IMR-90 (cell line): Measurements from ENCODE around the gene CAP2. TPM values are rescaled to one million over a fixed set of nuclear protein-coding genes. Genes with fewer than 3 reads are reported as not detected.
"Not testable (repeated sequence)": the region's sequence is repeated elsewhere in the genome, so short reads cannot be mapped to it uniquely, and the experiment has no call there.

Experiments
- ATAC-seq: fragments of 200-7000 bp; cut with Tn5 transposase; 2 replicates; pipeline ENCODE4 v1.9.1; 2020; ENCODE audit warnings: low read depth, mild to moderate bottlenecking, moderate library complexity
- BruUV-seq: library from RNA; stranded (reverse); fragments of 400-500 nt; replicated peaks from 2 replicates; lab custom pipeline; 2021; lab: Mats Ljungman, UMichigan
- CTCF ChIA-PET: fragments of 300-600 bp; formaldehyde crosslinking; extraction: SDS; loops from one replicate; lab custom pipeline; 2021; ENCODE audit warnings: antibody characterized with exemption; lab: Yijun Ruan, JAX
- POLR2A ChIA-PET: fragments of 300-600 bp; sonication (Branson Sonifier 250); formaldehyde crosslinking; loops from one replicate; lab custom pipeline; 2022; ENCODE audit warnings: antibody characterized with exemption; ENCODE audit not compliant: unreplicated experiment; lab: Charles Lee
- DNase-seq: peaks from one replicate; pipeline ENCODE4 v3.0.0; 2013
- H2AFZ ChIP-seq: replicated peaks from 2 replicates; pipeline ENCODE3; 2013; ENCODE audit warnings: low read length, mild to moderate bottlenecking; ENCODE audit not compliant: poor library complexity
- H2AK5ac ChIP-seq: 2 replicates; pipeline ENCODE4 v1.6.1; 2013; ENCODE audit warnings: low read depth, low read length, inconsistent platforms
- H2AK9ac ChIP-seq: replicated peaks from 2 replicates; pipeline ENCODE3; 2013; ENCODE audit warnings: mild to moderate bottlenecking, low read depth, low read length, moderate library complexity; ENCODE audit not compliant: poor library complexity
- H2BK120ac ChIP-seq: 2 replicates; pipeline ENCODE4 v1.6.1; 2013; ENCODE audit warnings: low read depth, low read length, inconsistent platforms
- H2BK15ac ChIP-seq: 3 replicates; pipeline ENCODE4 v1.6.1; 2013; ENCODE audit warnings: low read depth, low read length, inconsistent platforms
- H2BK20ac ChIP-seq: 2 replicates; pipeline ENCODE4 v1.6.1; 2013; ENCODE audit warnings: low read depth, mild to moderate bottlenecking, inconsistent platforms, low read length, moderate library complexity
- H2BK5ac ChIP-seq: 2 replicates; pipeline ENCODE4 v1.6.1; 2013; ENCODE audit warnings: mild to moderate bottlenecking, low read depth, low read length, inconsistent platforms; ENCODE audit not compliant: poor library complexity, severe bottlenecking
- H3K14ac ChIP-seq: replicated peaks from 2 replicates; pipeline ENCODE4 v1.6.1; 2013; ENCODE audit warnings: low read depth, low read length, inconsistent platforms
- H3K18ac ChIP-seq: 2 replicates; pipeline ENCODE4 v1.6.1; 2013; ENCODE audit warnings: low read depth, low read length, control low read depth
- H3K23ac ChIP-seq: 2 replicates; pipeline ENCODE4 v1.6.1; 2013; ENCODE audit warnings: low read depth, low read length, inconsistent platforms
- H3K27ac ChIP-seq: 2 replicates; pipeline ENCODE4 v1.5.1; 2013; ENCODE audit warnings: mild to moderate bottlenecking, control low read depth, low read length; ENCODE audit not compliant: insufficient read depth
- H3K27me3 ChIP-seq: 2 replicates; pipeline ENCODE4 v1.6.1; 2013; ENCODE audit warnings: low read length; ENCODE audit not compliant: control insufficient read depth, insufficient read depth
- H3K36me3 ChIP-seq: 2 replicates; pipeline ENCODE4 v1.6.1; 2013; ENCODE audit warnings: low read length, mixed read lengths; ENCODE audit not compliant: control insufficient read depth, insufficient read depth
- H3K4ac ChIP-seq: 2 replicates; pipeline ENCODE4 v1.6.1; 2013; ENCODE audit warnings: low read depth, low read length, inconsistent platforms
- H3K4me1 ChIP-seq: 2 replicates; pipeline ENCODE4 v1.6.1; 2013; ENCODE audit warnings: low read length, mixed read lengths; ENCODE audit not compliant: control insufficient read depth, insufficient read depth
- H3K4me2 ChIP-seq: 2 replicates; pipeline ENCODE4 v1.6.1; 2013; ENCODE audit warnings: low read depth, mild to moderate bottlenecking, control low read depth, low read length, moderate library complexity
- H3K4me3 ChIP-seq: 2 replicates; pipeline ENCODE4 v1.5.1; 2013; ENCODE audit warnings: low read depth, mild to moderate bottlenecking, control low read depth, low read length, moderate library complexity; ENCODE audit not compliant: insufficient read depth
- H3K56ac ChIP-seq: 2 replicates; pipeline ENCODE4 v1.6.1; 2013; ENCODE audit warnings: low read length, inconsistent platforms; ENCODE audit not compliant: insufficient read depth; ENCODE audit errors: extremely low read depth
- H3K79me1 ChIP-seq, 2 experiments: 2 replicates each; pipeline ENCODE4 v1.6.1; 2013; ENCODE audit warnings: low read length in 2 of 2, inconsistent platforms in 1 of 2, low read depth in 1 of 2
- H3K9ac ChIP-seq: 2 replicates; pipeline ENCODE4 v1.6.1; 2013; ENCODE audit warnings: low read depth, low read length, control low read depth
- H3K9me1 ChIP-seq: 2 replicates; pipeline ENCODE4 v1.6.1; 2013; ENCODE audit warnings: low read length, inconsistent platforms; ENCODE audit not compliant: insufficient read depth
- H3K9me3 ChIP-seq: 2 replicates; pipeline ENCODE4 v1.6.1; 2013; ENCODE audit warnings: low read length; ENCODE audit not compliant: control insufficient read depth, insufficient read depth
- H4K20me1 ChIP-seq: 2 replicates; pipeline ENCODE4 v1.6.1; 2013; ENCODE audit warnings: low read length, inconsistent platforms; ENCODE audit not compliant: insufficient read depth
- H4K5ac ChIP-seq: 2 replicates; pipeline ENCODE4 v1.6.1; 2013; ENCODE audit warnings: mild to moderate bottlenecking, low read depth, low read length, control low read depth
- H4K8ac ChIP-seq, 2 experiments: 2 replicates each; pipeline ENCODE4 v1.6.1; 2013; ENCODE audit warnings: low read depth in 2 of 2, low read length in 2 of 2, control low read depth in 1 of 2, inconsistent platforms in 1 of 2
- H4K91ac ChIP-seq: 2 replicates; pipeline ENCODE4 v1.6.1; 2013; ENCODE audit warnings: low read depth, low read length, inconsistent platforms; ENCODE audit not compliant: insufficient read depth
- MAFK ChIP-seq: IDR thresholded peaks from 2 replicates; pipeline ENCODE4 v1.6.1; 2012; ENCODE audit warnings: low read depth, low read length, improper control_type of control experiment
- WGBS, 2 experiments: methylation state at CpG; one replicate each; pipeline versions ENCODE4 v1.1.5 to v1.1.7; 2013; ENCODE audit warnings: missing lambda C conversion rate in 2 of 2; ENCODE audit not compliant: insufficient read length in 1 of 2; ENCODE audit errors: extremely low coverage in 2 of 2; 5-methylcytosine and 5-hydroxymethylcytosine counted together
- dilution Hi-C: fragments of 300-500 bp; cut with HindIII; formaldehyde crosslinking; loops from one replicate; pipeline ENCODE4 v1.14.3; 2018; ENCODE audit warnings: low sequenced_read_pairs; ENCODE audit not compliant: unreplicated experiment
- in situ Hi-C: fragments of 300-500 bp; cut with MboI; formaldehyde crosslinking; loops from 3 replicates; pipeline ENCODE4 v1.14.3; 2019; ENCODE audit warnings: low sequenced_read_pairs, inconsistent platforms, mixed read lengths
- intact Hi-C: fragments of 100-400 bp; cut with micrococcal nuclease; formaldehyde crosslinking; loops from 2 replicates; pipeline ENCODE4 v1.10.0; 2022
- polyA plus RNA-seq, 3 experiments: library from polyadenylated mRNA; depleted of rRNA; stranded (reverse); fragments of >200 nt; gene quantifications; 2 replicates each; pipeline ENCODE4 v1.2.3, GENCODE V29; 2012; ENCODE audit warnings: low replicate concordance in 1 of 3
- total RNA-seq: library from RNA; depleted of rRNA; stranded (reverse); fragments of >200 nt; gene quantifications from 2 replicates; pipeline ENCODE4 v1.2.3, GENCODE V29; 2012
- TF ChIP-seq, protein P1 (sequence below): fragments of 150-350 bp; IDR thresholded peaks from 2 replicates; pipeline ENCODE4 v1.6.1; 2016; ENCODE audit warnings: low read depth, mild to moderate bottlenecking, low read length, moderate library complexity, borderline replicate concordance
- TF ChIP-seq, protein P2 (sequence below): fragments of 150-350 bp; IDR thresholded peaks from 2 replicates; pipeline ENCODE4 v1.6.1; 2017; ENCODE audit warnings: mild to moderate bottlenecking, antibody characterized with exemption, low read length, low read depth

CAP2 gene
- total and polyA plus RNA-seq, 2 of the 4 experiments (the other 2 are of a cell fraction), result 14.5 to 27.5 TPM

DNA sequence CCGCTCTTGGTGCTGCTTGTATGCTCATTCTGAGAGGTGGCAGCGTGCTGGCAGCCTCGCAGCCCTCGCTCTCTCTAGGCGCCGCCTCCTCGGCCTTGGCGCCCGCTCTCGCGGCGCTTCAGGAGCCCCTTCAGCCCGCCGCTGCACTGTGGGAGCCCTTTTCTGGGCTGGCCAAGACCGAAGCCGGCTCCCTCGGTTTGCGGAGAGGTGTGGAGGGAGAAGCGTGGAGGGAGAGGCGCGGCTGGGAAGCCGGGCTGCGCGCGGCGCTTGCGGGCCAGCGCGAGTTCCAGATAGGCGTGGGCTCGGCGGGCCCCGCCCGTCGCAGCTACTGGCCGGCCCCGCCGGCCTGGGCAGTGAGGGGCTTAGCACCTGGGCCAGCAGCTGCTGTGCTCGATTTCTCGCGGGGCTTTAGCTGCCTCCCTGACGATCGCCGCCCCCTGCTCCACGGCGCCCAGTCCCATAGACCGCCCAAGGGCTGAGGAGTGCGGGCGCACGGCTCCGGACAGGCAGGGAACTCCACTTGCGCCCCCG is 187.2 kb downstream of the CAP2 start:
- Histone ChIP-seq H3K36me3 (no peaks in the 10 kb centered on the region), H3K9me1 (0 out of 2 replicates have a peak, but pooled peaks cover 2% of the 10 kb centered on the region), H3K18ac (no peak overlapping the region), H3K27me3 (no peaks in the 10 kb centered on the region), H3K79me1 (no peaks in the 10 kb centered on the region), H2BK20ac (no peak overlapping the region), H2BK120ac (no peak overlapping the region), H3K27ac (no peak overlapping the region), H4K20me1 (no peaks in the 10 kb centered on the region), H3K4me3 (peak overlapping the region; percentile 49), H4K5ac (no peak overlapping the region), H2BK5ac (no peak overlapping the region), H4K8ac (no peak overlapping the region), H3K56ac (no peak overlapping the region), H2AK5ac (no peak overlapping the region), H3K9me3 (peaks cover 9% of the 10 kb centered on the region), H2AK9ac (no peak overlapping the region), H3K9ac (no peak overlapping the region), H3K14ac (no peak overlapping the region), H4K91ac (no peak overlapping the region), H2BK15ac (no peak overlapping the region), H3K23ac (no peak overlapping the region), H2AFZ (peak overlapping the region; percentile 71), H3K4ac (no peak overlapping the region), H3K4me2 (no peak overlapping the region; the same call in 1 of the 2 replicates), H3K4me1 (peaks cover 2% of the 10 kb centered on the region; the same call in 1 of the 2 replicates)
- in situ Hi-C loops, result loop anchor here (10.0 kb wide), 1 partner anchor 296 kb away; the partner anchor contains the start of gene RBM24
- intact Hi-C loops, result no loop called here
- peak; percentile 51 for ATAC-seq
- BruUV-seq, result no TSS peak
- TF ChIP-seq MAFK, result no peak
- TF ChIP-seq, protein P1, sequence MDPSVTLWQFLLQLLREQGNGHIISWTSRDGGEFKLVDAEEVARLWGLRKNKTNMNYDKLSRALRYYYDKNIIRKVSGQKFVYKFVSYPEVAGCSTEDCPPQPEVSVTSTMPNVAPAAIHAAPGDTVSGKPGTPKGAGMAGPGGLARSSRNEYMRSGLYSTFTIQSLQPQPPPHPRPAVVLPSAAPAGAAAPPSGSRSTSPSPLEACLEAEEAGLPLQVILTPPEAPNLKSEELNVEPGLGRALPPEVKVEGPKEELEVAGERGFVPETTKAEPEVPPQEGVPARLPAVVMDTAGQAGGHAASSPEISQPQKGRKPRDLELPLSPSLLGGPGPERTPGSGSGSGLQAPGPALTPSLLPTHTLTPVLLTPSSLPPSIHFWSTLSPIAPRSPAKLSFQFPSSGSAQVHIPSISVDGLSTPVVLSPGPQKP, result no peak
- TF ChIP-seq, protein P2, sequence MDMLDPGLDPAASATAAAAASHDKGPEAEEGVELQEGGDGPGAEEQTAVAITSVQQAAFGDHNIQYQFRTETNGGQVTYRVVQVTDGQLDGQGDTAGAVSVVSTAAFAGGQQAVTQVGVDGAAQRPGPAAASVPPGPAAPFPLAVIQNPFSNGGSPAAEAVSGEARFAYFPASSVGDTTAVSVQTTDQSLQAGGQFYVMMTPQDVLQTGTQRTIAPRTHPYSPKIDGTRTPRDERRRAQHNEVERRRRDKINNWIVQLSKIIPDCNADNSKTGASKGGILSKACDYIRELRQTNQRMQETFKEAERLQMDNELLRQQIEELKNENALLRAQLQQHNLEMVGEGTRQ, result no peak
- CTCF ChIA-PET, result interaction anchor here (0.6 kb wide), 1 partner anchor 37 kb away, joined by 10 read pairs; no protein-coding TSS in a partner anchor
- POLR2A ChIA-PET, result no interaction called here
- WGBS, 2 experiments, result 24% methylated on average over 23 of the region's 53 CpGs; no CpG with 5 or more reads in 1 of the 2 experiments
- dilution Hi-C loops, result no loop called here
- DNase-seq, result no peak

DNA sequence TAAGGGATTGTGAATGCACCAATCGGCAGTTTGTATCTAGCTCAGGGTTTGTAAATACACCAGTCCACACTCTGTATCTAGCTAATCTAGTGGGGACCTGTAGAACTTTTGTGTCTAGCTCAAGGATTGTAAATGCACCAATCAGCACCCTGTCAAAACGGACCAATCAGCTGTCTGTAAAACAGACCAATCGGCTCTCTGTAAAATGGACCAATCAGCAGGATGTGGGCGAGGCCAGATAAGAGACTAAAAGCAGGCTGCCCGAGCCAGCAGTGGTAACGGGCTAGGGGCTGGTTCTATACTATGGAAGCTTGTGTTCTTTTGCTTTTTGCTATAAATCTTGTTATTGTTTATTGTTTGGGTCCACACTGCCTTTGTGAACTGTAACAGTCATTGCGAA is 187.9 kb downstream of the CAP2 start:
- H2BK20ac ChIP-seq, H3K9ac ChIP-seq, H4K20me1 ChIP-seq, H3K9me3 ChIP-seq, BruUV-seq, H2BK5ac ChIP-seq, ATAC-seq, intact Hi-C loops, H2BK15ac ChIP-seq, H4K5ac ChIP-seq, H3K18ac ChIP-seq, dilution Hi-C loops, H3K27ac ChIP-seq, H4K91ac ChIP-seq, H3K56ac ChIP-seq, DNase-seq, POLR2A ChIA-PET, H3K4ac ChIP-seq, H3K36me3 ChIP-seq, H3K23ac ChIP-seq, H2AK9ac ChIP-seq, H3K9me1 ChIP-seq, H3K79me1 ChIP-seq, H4K8ac ChIP-seq, H3K4me2 ChIP-seq, H2AK5ac ChIP-seq, H3K14ac ChIP-seq, H3K4me3 ChIP-seq, H3K4me1 ChIP-seq, H3K27me3 ChIP-seq, H2BK120ac ChIP-seq, H2AFZ ChIP-seq: not testable (repeated sequence)
- in situ Hi-C loops, result loop anchor here (10.0 kb wide), 1 partner anchor 296 kb away; the partner anchor contains the start of gene RBM24
- WGBS, 2 experiments, result 95% methylated on average over 5 of the region's 7 CpGs; no CpG with 5 or more reads in 1 of the 2 experiments
- CTCF ChIA-PET, result interaction anchor here (0.6 kb wide), 1 partner anchor 38 kb away, joined by 10 read pairs; no protein-coding TSS in a partner anchor
